ENCODE results near the gene SRRM5.

The SRRM5 gene

GRCh38 chr19:43660301-43660970 lies 48.5 kb downstream of the SRRM5 start:
- Histone ChIP-seq H3K9ac (ENCODE audit: insufficient read length, low read depth) (no peak overlapping the region), H3K9me3 (ENCODE audit: insufficient read depth, low read length) (no peaks in the 10 kb centered on the region), H3K4me3 (ENCODE audit: insufficient read length, low read depth) (no peak overlapping the region), H3K27me3 (ENCODE audit: insufficient read depth, insufficient read length) (no peaks in the 10 kb centered on the region), H3K36me3 (ENCODE audit: insufficient read depth, insufficient read length, low read length) (peaks cover 57% of the 10 kb centered on the region), H3K4me1 (ENCODE audit: insufficient read depth, insufficient read length) (no peaks in the 10 kb centered on the region)
- no peak for DNase-seq (ENCODE audit: low read depth, low spot score)
- TF ChIP-seq ZNF274 (IDR thresholded peaks at IDR 0.05; ENCODE audit: low read depth, low read length) (no peak), SUZ12 (IDR thresholded peaks at IDR 0.05; ENCODE audit: extremely low read depth, insufficient read depth, insufficient read length) (no peak), YY1 (IDR thresholded peaks at IDR 0.05; ENCODE audit: insufficient read depth, insufficient read length) (no peak)

- H3K27me3 ChIP-seq (ENCODE audit: insufficient read depth, insufficient read length) = no peaks in the 10 kb centered on the region
- DNase-seq (ENCODE audit: low read depth, low spot score) = no peak
- H3K36me3 ChIP-seq (ENCODE audit: insufficient read depth, insufficient read length, low read length) = peaks cover 53% of the 10 kb centered on the region
- no peak overlapping the region for H3K4me3 ChIP-seq (ENCODE audit: insufficient read length, low read depth)
- no peak for TF ChIP-seq YY1 (IDR thresholded peaks at IDR 0.05; ENCODE audit: insufficient read depth, insufficient read length)
- no peak for TF ChIP-seq ZNF274 (IDR thresholded peaks at IDR 0.05; ENCODE audit: low read depth, low read length)
- no peak for TF ChIP-seq SUZ12 (IDR thresholded peaks at IDR 0.05; ENCODE audit: extremely low read depth, insufficient read depth, insufficient read length)
- no peaks in the 10 kb centered on the region for H3K9me3 ChIP-seq (ENCODE audit: insufficient read depth, low read length)
- no peak overlapping the region for H3K9ac ChIP-seq (ENCODE audit: insufficient read length, low read depth)
- no peaks in the 10 kb centered on the region for H3K4me1 ChIP-seq (ENCODE audit: insufficient read depth, insufficient read length)
Measured at GRCh38 chr19:43660971-43661360, 49.1 kb downstream of the SRRM5 start.

GRCh38 chr19:43662487-43662886 lies 50.6 kb downstream of the SRRM5 start:
- no peaks in the 10 kb centered on the region for H3K9me3 ChIP-seq (ENCODE audit: insufficient read depth, low read length)
- peaks cover 54% of the 10 kb centered on the region for H3K36me3 ChIP-seq (ENCODE audit: insufficient read depth, insufficient read length, low read length)
- DNase-seq (ENCODE audit: low read depth, low spot score) = no peak
- no peak overlapping the region for H3K9ac ChIP-seq (ENCODE audit: insufficient read length, low read depth)
- H3K4me3 ChIP-seq (ENCODE audit: insufficient read length, low read depth) = no peak overlapping the region
- peaks cover 3% of the 10 kb centered on the region for H3K27me3 ChIP-seq (ENCODE audit: insufficient read depth, insufficient read length)
- no peak for TF ChIP-seq YY1 (IDR thresholded peaks at IDR 0.05; ENCODE audit: insufficient read depth, insufficient read length)
- TF ChIP-seq SUZ12 (IDR thresholded peaks at IDR 0.05; ENCODE audit: extremely low read depth, insufficient read depth, insufficient read length) = no peak
- TF ChIP-seq ZNF274 (IDR thresholded peaks at IDR 0.05; ENCODE audit: low read depth, low read length) = no peak
- no peaks in the 10 kb centered on the region for H3K4me1 ChIP-seq (ENCODE audit: insufficient read depth, insufficient read length)

GRCh38 chr19:43664018-43664417 lies 52.1 kb downstream of the SRRM5 start:
- Histone ChIP-seq H3K4me3 (ENCODE audit: insufficient read length, low read depth) (no peak overlapping the region), H3K27me3 (ENCODE audit: insufficient read depth, insufficient read length) (peaks cover 5% of the 10 kb centered on the region), H3K9me3 (ENCODE audit: insufficient read depth, low read length) (no peaks in the 10 kb centered on the region), H3K9ac (ENCODE audit: insufficient read length, low read depth) (no peak overlapping the region), H3K36me3 (ENCODE audit: insufficient read depth, insufficient read length, low read length) (peaks cover 43% of the 10 kb centered on the region), H3K4me1 (ENCODE audit: insufficient read depth, insufficient read length) (no peaks in the 10 kb centered on the region)
- DNase-seq (ENCODE audit: low read depth, low spot score) = no peak
- TF ChIP-seq YY1 (IDR thresholded peaks at IDR 0.05; ENCODE audit: insufficient read depth, insufficient read length) = no peak
- TF ChIP-seq SUZ12 (IDR thresholded peaks at IDR 0.05; ENCODE audit: extremely low read depth, insufficient read depth, insufficient read length) = no peak
- no peak for TF ChIP-seq ZNF274 (IDR thresholded peaks at IDR 0.05; ENCODE audit: low read depth, low read length)

Measured in NT2/D1 (cell line).